Sigmoid colon (tissue), 3 donors: ENCODE results near the gene GABRB2.

Experiments
- POLR2A ChIP-seq, 2 donors: fragments of 450-650 bp; IDR thresholded peaks; one replicate each; pipeline ENCODE4 v1.6.1; 2016; ENCODE audit warnings: antibody characterized with exemption in 2 of 2, mild to moderate bottlenecking in 2 of 2, moderate library complexity in 2 of 2
- TF ChIP-seq, protein P1 (sequence below), 4 experiments: fragments of 450-650 bp in 3 of 4; fragments of 200-600 bp in 1 of 4; IDR thresholded peaks; one replicate each; pipeline ENCODE4 v1.5.1; 2016 to 2019; ENCODE audit warnings: antibody characterized with exemption in 4 of 4, mild to moderate bottlenecking in 3 of 4, moderate library complexity in 2 of 4

GRCh38 chr5:161535762-161536161 lies 10.8 kb downstream of the GABRB2 start:
- no peak for TF ChIP-seq POLR2A (IDR thresholded peaks at IDR 0.05)
- TF ChIP-seq, protein P1, sequence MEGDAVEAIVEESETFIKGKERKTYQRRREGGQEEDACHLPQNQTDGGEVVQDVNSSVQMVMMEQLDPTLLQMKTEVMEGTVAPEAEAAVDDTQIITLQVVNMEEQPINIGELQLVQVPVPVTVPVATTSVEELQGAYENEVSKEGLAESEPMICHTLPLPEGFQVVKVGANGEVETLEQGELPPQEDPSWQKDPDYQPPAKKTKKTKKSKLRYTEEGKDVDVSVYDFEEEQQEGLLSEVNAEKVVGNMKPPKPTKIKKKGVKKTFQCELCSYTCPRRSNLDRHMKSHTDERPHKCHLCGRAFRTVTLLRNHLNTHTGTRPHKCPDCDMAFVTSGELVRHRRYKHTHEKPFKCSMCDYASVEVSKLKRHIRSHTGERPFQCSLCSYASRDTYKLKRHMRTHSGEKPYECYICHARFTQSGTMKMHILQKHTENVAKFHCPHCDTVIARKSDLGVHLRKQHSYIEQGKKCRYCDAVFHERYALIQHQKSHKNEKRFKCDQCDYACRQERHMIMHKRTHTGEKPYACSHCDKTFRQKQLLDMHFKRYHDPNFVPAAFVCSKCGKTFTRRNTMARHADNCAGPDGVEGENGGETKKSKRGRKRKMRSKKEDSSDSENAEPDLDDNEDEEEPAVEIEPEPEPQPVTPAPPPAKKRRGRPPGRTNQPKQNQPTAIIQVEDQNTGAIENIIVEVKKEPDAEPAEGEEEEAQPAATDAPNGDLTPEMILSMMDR (IDR thresholded peaks at IDR 0.05): no peak
